Glutamatergic neuron (in vitro differentiated cells): ENCODE results near the gene CD151. TPM values are rescaled to one million over a fixed set of nuclear protein-coding genes. Genes with fewer than 3 reads are reported as not detected.

Experiments
- DNase-seq: peaks from one replicate; pipeline ENCODE4 v3.0.0; 2022
- H3K27ac Mint-ChIP-seq: one replicate; pipeline ENCODE4 v1.8.0; 2020; ENCODE audit warnings: mild to moderate bottlenecking, mixed read lengths, inconsistent platforms; ENCODE audit not compliant: unreplicated experiment
- H3K27me3 Mint-ChIP-seq: one replicate; pipeline ENCODE4 v1.8.0; 2020; ENCODE audit warnings: mild to moderate bottlenecking, moderate library complexity, mixed read lengths, inconsistent platforms; ENCODE audit not compliant: unreplicated experiment
- H3K36me3 Mint-ChIP-seq: one replicate; pipeline ENCODE4 v1.8.0; 2020; ENCODE audit warnings: mild to moderate bottlenecking, mixed read lengths, inconsistent platforms; ENCODE audit not compliant: unreplicated experiment
- H3K4me1 Mint-ChIP-seq: one replicate; pipeline ENCODE4 v1.8.0; 2020; ENCODE audit warnings: mild to moderate bottlenecking, low read depth, mixed read lengths, inconsistent platforms; ENCODE audit not compliant: unreplicated experiment
- H3K4me3 Mint-ChIP-seq: one replicate; pipeline ENCODE4 v1.8.0; 2020; ENCODE audit warnings: mild to moderate bottlenecking, mixed read lengths, inconsistent platforms; ENCODE audit not compliant: unreplicated experiment
- H3K9me3 Mint-ChIP-seq: one replicate; pipeline ENCODE4 v1.8.0; 2020; ENCODE audit warnings: mild to moderate bottlenecking, moderate library complexity, mixed read lengths, inconsistent platforms; ENCODE audit not compliant: unreplicated experiment
- total RNA-seq: library from RNA; stranded (reverse); fragmentation: NEBNext Ultra II Directional; extraction: Animal tissue kit (Norgen Biotek cat#: 25700); gene quantifications from one replicate; pipeline ENCODE4 v1.2.1, GENCODE V29; 2021; ENCODE audit not compliant: unreplicated experiment
- TF ChIP-seq, protein P1 (sequence below): fragments of 200-600 bp; sonication (generic); IDR thresholded peaks from one replicate; pipeline ENCODE4 v1.5.0; 2021; ENCODE audit not compliant: partially characterized antibody, unreplicated experiment

The CD151 gene
- total RNA-seq, 1 donor from 2014 or later: 346 TPM

- Mint-ChIP-seq H3K27ac (no peak overlapping the region), H3K4me3 (no peak overlapping the region), H3K9me3 (peaks cover 2% of the 10 kb centered on the region), H3K27me3 (peaks cover 9% of the 10 kb centered on the region), H3K36me3 (no peaks in the 10 kb centered on the region), H3K4me1 (no peaks in the 10 kb centered on the region)
- TF ChIP-seq, protein P1, sequence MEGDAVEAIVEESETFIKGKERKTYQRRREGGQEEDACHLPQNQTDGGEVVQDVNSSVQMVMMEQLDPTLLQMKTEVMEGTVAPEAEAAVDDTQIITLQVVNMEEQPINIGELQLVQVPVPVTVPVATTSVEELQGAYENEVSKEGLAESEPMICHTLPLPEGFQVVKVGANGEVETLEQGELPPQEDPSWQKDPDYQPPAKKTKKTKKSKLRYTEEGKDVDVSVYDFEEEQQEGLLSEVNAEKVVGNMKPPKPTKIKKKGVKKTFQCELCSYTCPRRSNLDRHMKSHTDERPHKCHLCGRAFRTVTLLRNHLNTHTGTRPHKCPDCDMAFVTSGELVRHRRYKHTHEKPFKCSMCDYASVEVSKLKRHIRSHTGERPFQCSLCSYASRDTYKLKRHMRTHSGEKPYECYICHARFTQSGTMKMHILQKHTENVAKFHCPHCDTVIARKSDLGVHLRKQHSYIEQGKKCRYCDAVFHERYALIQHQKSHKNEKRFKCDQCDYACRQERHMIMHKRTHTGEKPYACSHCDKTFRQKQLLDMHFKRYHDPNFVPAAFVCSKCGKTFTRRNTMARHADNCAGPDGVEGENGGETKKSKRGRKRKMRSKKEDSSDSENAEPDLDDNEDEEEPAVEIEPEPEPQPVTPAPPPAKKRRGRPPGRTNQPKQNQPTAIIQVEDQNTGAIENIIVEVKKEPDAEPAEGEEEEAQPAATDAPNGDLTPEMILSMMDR: no peak
- no peak for DNase-seq
These were observed 36.0 kb downstream of the CD151 start for GRCh38 chr11:868802-869201.

DNA sequence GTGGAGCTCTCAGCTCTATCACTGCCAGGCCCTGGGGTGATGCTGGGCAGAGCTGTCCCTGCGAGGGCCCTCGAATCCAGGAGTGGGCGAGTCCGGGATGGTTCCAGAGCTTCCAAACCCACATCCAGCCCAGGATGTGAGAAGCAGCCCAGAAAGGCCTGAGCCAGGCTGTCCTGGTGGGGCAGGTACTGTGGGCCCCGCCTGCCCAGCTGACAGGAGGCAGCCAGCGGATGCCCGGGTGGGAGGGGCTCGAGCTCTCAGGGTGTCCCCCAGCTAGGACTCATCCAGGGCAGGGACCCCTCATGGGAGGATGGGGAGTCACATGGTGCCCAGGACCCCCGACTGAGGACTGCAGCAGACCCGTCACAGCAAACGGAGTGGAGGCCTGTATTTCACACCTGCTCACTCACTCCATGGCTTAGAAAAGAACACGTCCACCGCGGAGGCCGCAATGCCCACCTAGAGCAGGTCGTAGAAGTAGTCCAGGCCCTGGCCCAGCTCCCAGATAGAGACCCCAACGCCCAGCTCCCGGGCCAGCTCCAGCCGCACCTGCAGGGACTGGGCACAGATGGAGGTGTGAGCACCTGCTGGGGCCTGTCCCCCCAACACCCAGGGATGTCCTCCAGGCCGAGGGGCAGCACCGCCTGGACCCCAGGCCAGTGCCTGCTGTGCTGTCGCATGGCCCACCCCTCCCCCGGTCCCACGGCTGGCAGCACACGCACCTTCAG lies 36.8 kb downstream of the CD151 start:
- TF ChIP-seq, protein P1: no peak
- Mint-ChIP-seq H3K27ac (peak overlapping the region; percentile 70), H3K36me3 (no peaks in the 10 kb centered on the region), H3K9me3 (peaks cover 2% of the 10 kb centered on the region), H3K4me3 (no peak overlapping the region), H3K4me1 (no peaks in the 10 kb centered on the region), H3K27me3 (peaks cover 9% of the 10 kb centered on the region)
- no peak for DNase-seq

GRCh38 chr11:870127-870413 lies 37.3 kb downstream of the CD151 start:
- Mint-ChIP-seq H3K36me3 (no peaks in the 10 kb centered on the region), H3K4me3 (no peak overlapping the region), H3K27ac (peak overlapping the region; percentile 43), H3K9me3 (peaks cover 2% of the 10 kb centered on the region), H3K27me3 (peaks cover 8% of the 10 kb centered on the region), H3K4me1 (no peaks in the 10 kb centered on the region)
- peak; percentile 71 for DNase-seq
- TF ChIP-seq, protein P1: peak; percentile 25

DNA sequence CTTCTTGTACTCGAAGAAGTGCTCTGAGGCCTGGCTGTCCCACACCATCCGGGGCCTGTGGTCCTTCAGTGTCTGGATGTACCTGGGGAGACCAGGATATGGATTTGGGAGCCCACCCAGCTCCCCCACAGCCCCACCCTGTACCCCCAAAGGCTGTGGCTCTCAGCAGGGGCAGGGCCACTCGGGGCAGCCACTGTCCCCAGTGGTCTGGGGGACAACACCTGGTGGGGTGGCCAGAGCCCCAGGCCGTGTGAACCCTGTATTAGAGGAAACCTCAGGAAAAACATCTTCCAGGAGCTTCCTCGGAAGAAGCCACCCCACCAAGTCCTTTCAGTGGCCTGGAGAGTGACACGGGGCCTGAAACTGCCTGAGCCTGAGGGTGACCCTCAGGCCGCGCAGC lies 37.7 kb downstream of the CD151 start:
- Mint-ChIP-seq H3K4me3 (no peak overlapping the region), H3K4me1 (no peaks in the 10 kb centered on the region), H3K27me3 (peaks cover 8% of the 10 kb centered on the region), H3K9me3 (peaks cover 2% of the 10 kb centered on the region), H3K36me3 (no peaks in the 10 kb centered on the region), H3K27ac (peak overlapping the region; percentile 43)
- DNase-seq: no peak
- TF ChIP-seq, protein P1: peak; percentile 2

DNA sequence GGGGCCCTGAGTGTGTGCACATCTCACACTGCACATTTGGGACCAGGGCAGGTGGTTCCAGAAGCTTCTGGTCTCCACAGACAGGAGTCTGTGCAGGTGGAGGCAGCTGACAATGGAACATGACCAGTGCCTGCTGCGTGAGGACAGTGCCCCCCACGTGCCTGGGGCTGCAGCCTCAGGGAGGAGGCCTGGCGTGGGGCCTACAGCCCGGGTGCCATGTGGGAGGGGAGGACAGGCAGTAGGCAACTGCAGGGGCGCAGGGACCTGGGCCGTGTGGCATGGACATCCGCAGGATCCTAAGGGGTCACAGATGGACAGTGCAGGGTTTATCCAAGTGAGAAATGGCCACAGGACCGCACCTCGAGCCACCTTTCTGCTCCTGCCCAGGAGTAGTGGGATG lies 38.7 kb downstream of the CD151 start:
- Mint-ChIP-seq H3K27me3 (peaks cover 12% of the 10 kb centered on the region), H3K36me3 (no peaks in the 10 kb centered on the region), H3K4me3 (no peak overlapping the region), H3K27ac (no peak overlapping the region), H3K9me3 (peaks cover 2% of the 10 kb centered on the region), H3K4me1 (peaks cover 6% of the 10 kb centered on the region)
- TF ChIP-seq, protein P1: no peak
- no peak for DNase-seq
